CD14-positive monocyte (primary cell): ENCODE measurements around the gene MARCHF4. TPM values are rescaled to one million over a fixed set of nuclear protein-coding genes. Genes with fewer than 3 reads are reported as not detected.

Experiments used
- DNase-seq, 3 donors: peaks; one replicate each; pipeline ENCODE4 v3.0.0-alpha.2; 2011 to 2022
- H2AFZ ChIP-seq: 2 replicates; pipeline ENCODE4 v1.6.0; 2012; ENCODE audit warnings: mild to moderate bottlenecking, low read depth, low read length, inconsistent platforms; ENCODE audit not compliant: insufficient read depth, poor library complexity, severe bottlenecking
- H3K27ac ChIP-seq, 2 donors: 1 replicate in 1 of 2; 2 replicates in 1 of 2; pipeline ENCODE4 v1.5.1; 2012 to 2013; ENCODE audit warnings: low read length in 2 of 2, control low read depth in 1 of 2, inconsistent platforms in 1 of 2, low read depth in 1 of 2, mild to moderate bottlenecking in 1 of 2
- H3K27me3 ChIP-seq, 2 donors: one replicate each; pipeline versions ENCODE4 v1.6.0 to v1.6.1; 2011 to 2013; ENCODE audit warnings: low read length in 2 of 2; ENCODE audit not compliant: control insufficient read depth in 2 of 2, insufficient read depth in 2 of 2
- H3K36me3 ChIP-seq, 2 donors: replicated peaks in 1 of 2; 1 replicate in 1 of 2; 2 replicates in 1 of 2; pipeline versions ENCODE4 v1.5.1 to v1.6.1; 2012 to 2013; ENCODE audit warnings: low read length in 2 of 2, control low read depth in 1 of 2, inconsistent platforms in 1 of 2, mild to moderate bottlenecking in 1 of 2; ENCODE audit not compliant: insufficient read depth in 2 of 2, control insufficient read depth in 1 of 2
- H3K4me1 ChIP-seq, 2 donors: 1 replicate in 1 of 2; 2 replicates in 1 of 2; pipeline versions ENCODE4 v1.5.1 to v1.6.1; 2012 to 2013; ENCODE audit warnings: low read length in 2 of 2, control low read depth in 1 of 2, inconsistent platforms in 1 of 2, mild to moderate bottlenecking in 1 of 2, moderate library complexity in 1 of 2; ENCODE audit not compliant: insufficient read depth in 2 of 2, control insufficient read depth in 1 of 2
- H3K4me2 ChIP-seq: replicated peaks from 2 replicates; pipeline ENCODE3; 2012; ENCODE audit warnings: low read length, moderate library complexity, mild to moderate bottlenecking; ENCODE audit not compliant: poor library complexity, severe bottlenecking; ENCODE audit errors: extremely low read depth
- H3K4me3 ChIP-seq, 3 experiments: fragments of 200-600 bp in 1 of 3; sonication (generic) in 1 of 3; replicated peaks in 1 of 3; 1 replicate in 2 of 3; 2 replicates in 1 of 3; pipeline ENCODE4 v1.5.1; 2011 to 2013; ENCODE audit warnings: low read length in 3 of 3, mild to moderate bottlenecking in 3 of 3, control low read depth in 2 of 3, low read depth in 2 of 3, inconsistent platforms in 1 of 3, moderate library complexity in 1 of 3
- H3K79me2 ChIP-seq: 2 replicates; pipeline ENCODE4 v1.6.0; 2012; ENCODE audit warnings: mild to moderate bottlenecking, control low read depth, inconsistent platforms, low read length, moderate library complexity; ENCODE audit not compliant: insufficient read depth
- H3K9ac ChIP-seq: 2 replicates; pipeline ENCODE4 v1.6.0; 2017; ENCODE audit warnings: low read length, mild to moderate bottlenecking; ENCODE audit not compliant: insufficient read depth, poor library complexity, severe bottlenecking
- H3K9me3 ChIP-seq, 2 donors: replicated peaks in 1 of 2; 1 replicate in 1 of 2; 2 replicates in 1 of 2; pipeline versions ENCODE4 v1.5.1 to v1.6.1; 2012 to 2013; ENCODE audit warnings: low read length in 2 of 2, control low read depth in 1 of 2; ENCODE audit not compliant: control insufficient read depth in 1 of 2, insufficient read depth in 1 of 2
- H4K20me1 ChIP-seq: 2 replicates; pipeline ENCODE4 v1.6.0; 2012; ENCODE audit warnings: mild to moderate bottlenecking, low read length, control low read depth, moderate library complexity; ENCODE audit not compliant: insufficient read depth
- H3K27ac Mint-ChIP-seq, 7 donors: one replicate each; pipeline ENCODE4 v1.8.0; 2020; ENCODE audit warnings: mild to moderate bottlenecking in 7 of 7, mixed read lengths in 7 of 7, moderate library complexity in 6 of 7, inconsistent platforms in 2 of 7
- H3K27me3 Mint-ChIP-seq, 3 donors: one replicate each; pipeline ENCODE4 v1.8.0; 2021 to 2022; ENCODE audit warnings: low read depth in 3 of 3, mild to moderate bottlenecking in 3 of 3, mixed read lengths in 3 of 3, moderate library complexity in 3 of 3, inconsistent platforms in 1 of 3
- H3K36me3 Mint-ChIP-seq, 2 donors: one replicate each; pipeline ENCODE4 v1.8.0; 2020; ENCODE audit warnings: mixed read lengths in 2 of 2, inconsistent platforms in 1 of 2, mild to moderate bottlenecking in 1 of 2
- H3K4me1 Mint-ChIP-seq: one replicate; pipeline ENCODE4 v1.8.0; 2020; ENCODE audit warnings: mild to moderate bottlenecking, mixed read lengths
- H3K4me3 Mint-ChIP-seq, 2 donors: one replicate each; pipeline ENCODE4 v1.8.0; 2020; ENCODE audit warnings: mild to moderate bottlenecking in 2 of 2, mixed read lengths in 2 of 2, moderate library complexity in 1 of 2
- H3K9me3 Mint-ChIP-seq, 7 donors: one replicate each; pipeline ENCODE4 v1.8.0; 2020 to 2022; ENCODE audit warnings: mixed read lengths in 7 of 7, mild to moderate bottlenecking in 6 of 7, moderate library complexity in 6 of 7, inconsistent platforms in 2 of 7
- WGBS: methylation state at CpG from one replicate; pipeline ENCODE4 v1.1.5; 2013; ENCODE audit warnings: missing lambda C conversion rate; ENCODE audit not compliant: insufficient coverage; 5-methylcytosine and 5-hydroxymethylcytosine counted together
- intact Hi-C, 2 donors: fragments of 100-400 bp; cut with micrococcal nuclease; formaldehyde crosslinking; loops; one replicate each; pipeline versions ENCODE4 v1.15.0 to v1.15.1; 2023
- polyA plus RNA-seq, 3 donors: library from polyadenylated mRNA; depleted of rRNA in 1 of 3; unstranded in 2 of 3; stranded (reverse) in 1 of 3; fragments of 300-500 nt in 2 of 3; fragments of >200 nt in 1 of 3; fragmentation: Illumina TruSeq in 2 of 3; gene quantifications; 1 replicate in 2 of 3; 2 replicates in 1 of 3; pipeline ENCODE4 v1.2.3, GENCODE V29; 2012 to 2021
- TF ChIP-seq, protein P1 (sequence below): fragments of 200-600 bp; IDR thresholded peaks from one replicate; pipeline ENCODE4 v1.8.0; 2022; ENCODE audit warnings: antibody characterized with exemption, mild to moderate bottlenecking

The MARCHF4 gene
- polyA plus RNA-seq, 3 donors: not detected

- H3K4me1 ChIP-seq: no peaks in the 10 kb centered on the region
Observed at GRCh38 chr2:216350214-216350791, 22.0 kb downstream of the MARCHF4 start.

GRCh38 chr2:216349366-216349765 is 22.9 kb downstream of the MARCHF4 start:
- Histone ChIP-seq H3K4me2 (no peak overlapping the region), H3K9ac (no peak overlapping the region), H3K36me3 (no peaks in the 10 kb centered on the region), H3K9me3 (no peaks in the 10 kb centered on the region), H3K27ac (no peak overlapping the region), H2AFZ (no peak overlapping the region), H3K4me3 (no peak overlapping the region), H3K79me2 (no peaks in the 10 kb centered on the region), H4K20me1 (no peaks in the 10 kb centered on the region), H3K4me1 (no peaks in the 10 kb centered on the region), H3K27me3 (no peaks in the 10 kb centered on the region)
- WGBS: 67% methylated on average over 3 of the region's 3 CpGs
- H3K4me3 Mint-ChIP-seq: no peak overlapping the region
- no peaks in the 10 kb centered on the region for H3K4me1 Mint-ChIP-seq
- no peaks in the 10 kb centered on the region for H3K36me3 Mint-ChIP-seq
- intact Hi-C loops: no loop called here
- no peak for DNase-seq
- no peak overlapping the region for H3K27ac Mint-ChIP-seq
- H3K27me3 Mint-ChIP-seq: peaks cover 1 to 7% (median 4%) of the 10 kb centered on the region in 3 donors
- no peaks in the 10 kb centered on the region for H3K9me3 Mint-ChIP-seq
- TF ChIP-seq, protein P1, sequence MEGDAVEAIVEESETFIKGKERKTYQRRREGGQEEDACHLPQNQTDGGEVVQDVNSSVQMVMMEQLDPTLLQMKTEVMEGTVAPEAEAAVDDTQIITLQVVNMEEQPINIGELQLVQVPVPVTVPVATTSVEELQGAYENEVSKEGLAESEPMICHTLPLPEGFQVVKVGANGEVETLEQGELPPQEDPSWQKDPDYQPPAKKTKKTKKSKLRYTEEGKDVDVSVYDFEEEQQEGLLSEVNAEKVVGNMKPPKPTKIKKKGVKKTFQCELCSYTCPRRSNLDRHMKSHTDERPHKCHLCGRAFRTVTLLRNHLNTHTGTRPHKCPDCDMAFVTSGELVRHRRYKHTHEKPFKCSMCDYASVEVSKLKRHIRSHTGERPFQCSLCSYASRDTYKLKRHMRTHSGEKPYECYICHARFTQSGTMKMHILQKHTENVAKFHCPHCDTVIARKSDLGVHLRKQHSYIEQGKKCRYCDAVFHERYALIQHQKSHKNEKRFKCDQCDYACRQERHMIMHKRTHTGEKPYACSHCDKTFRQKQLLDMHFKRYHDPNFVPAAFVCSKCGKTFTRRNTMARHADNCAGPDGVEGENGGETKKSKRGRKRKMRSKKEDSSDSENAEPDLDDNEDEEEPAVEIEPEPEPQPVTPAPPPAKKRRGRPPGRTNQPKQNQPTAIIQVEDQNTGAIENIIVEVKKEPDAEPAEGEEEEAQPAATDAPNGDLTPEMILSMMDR: no peak

More at GRCh38 chr2:216350214-216350791, 22.0 kb downstream of the MARCHF4 start:
- H4K20me1 ChIP-seq: no peaks in the 10 kb centered on the region
- H3K36me3 ChIP-seq: no peaks in the 10 kb centered on the region
- Mint-ChIP-seq H3K36me3 (no peaks in the 10 kb centered on the region), H3K4me3 (no peak overlapping the region), H3K9me3 (no peaks in the 10 kb centered on the region), H3K27ac (no peak overlapping the region), H3K4me1 (no peaks in the 10 kb centered on the region), H3K27me3 (peaks cover 1 to 7% (median 6%) of the 10 kb centered on the region in 3 donors)
- no peaks in the 10 kb centered on the region for H3K27me3 ChIP-seq
- intact Hi-C loops: no loop called here
- H2AFZ ChIP-seq: no peak overlapping the region
- no peak overlapping the region for H3K4me2 ChIP-seq
- WGBS: 90% methylated on average over 3 of the region's 3 CpGs
- H3K27ac ChIP-seq: no peak overlapping the region
- no peaks in the 10 kb centered on the region for H3K9me3 ChIP-seq
- TF ChIP-seq, protein P1: no peak
- no peak overlapping the region for H3K9ac ChIP-seq
- DNase-seq: no peak
- no peak overlapping the region for H3K4me3 ChIP-seq
- no peaks in the 10 kb centered on the region for H3K79me2 ChIP-seq
